HUDEP-2 (cell line): ENCODE measurements around the gene SIN3B.
"Not testable (repeated sequence)": the region's sequence is repeated elsewhere in the genome, so short reads cannot be mapped to it uniquely, and the experiment has no call there.

Source experiments
- DNase-seq, 76 experiments: peaks; one replicate each; lab custom pipeline; 2025; ENCODE audit not compliant: unreplicated experiment in 76 of 76; lab: John Stamatoyannopoulos, UW

The SIN3B gene

GRCh38 chr19:16862826-16863415 lies 33.7 kb downstream of the SIN3B start:
- DNase-seq: no peak

- DNase-seq: no peak
These were observed 38.0 kb downstream of the SIN3B start for GRCh38 chr19:16867211-16867610.

- DNase-seq: no peak
These were observed 39.4 kb downstream of the SIN3B start for GRCh38 chr19:16868423-16869130.

- DNase-seq: no peak
These were observed 40.3 kb downstream of the SIN3B start for GRCh38 chr19:16869331-16869972.

GRCh38 chr19:16871871-16872270 lies 42.7 kb downstream of the SIN3B start:
- DNase-seq: no peak

GRCh38 chr19:16872728-16873127 lies 43.5 kb downstream of the SIN3B start:
- DNase-seq: no peak

GRCh38 chr19:16873594-16873993 lies 44.4 kb downstream of the SIN3B start:
- DNase-seq: no peak

- DNase-seq: no peak
These were observed 45.2 kb downstream of the SIN3B start for GRCh38 chr19:16874250-16874977.

- not testable (repeated sequence) for DNase-seq
These were observed 45.7 kb downstream of the SIN3B start for GRCh38 chr19:16874978-16875299.

- no peak for DNase-seq
These were observed 46.7 kb downstream of the SIN3B start for GRCh38 chr19:16875584-16876555.

GRCh38 chr19:16876904-16877361 lies 47.7 kb downstream of the SIN3B start:
- DNase-seq: no peak

- no peak for DNase-seq
These were observed 48.4 kb downstream of the SIN3B start for GRCh38 chr19:16877581-16877980.

- no peak for DNase-seq
These were observed 49.2 kb downstream of the SIN3B start for GRCh38 chr19:16878181-16878965.

- DNase-seq: no peak
These were observed 51.8 kb downstream of the SIN3B start for GRCh38 chr19:16880884-16881554.

- no peak for DNase-seq
These were observed 52.9 kb downstream of the SIN3B start for GRCh38 chr19:16882146-16882545.

GRCh38 chr19:16883522-16883921 lies 54.3 kb downstream of the SIN3B start:
- no peak for DNase-seq

- no peak for DNase-seq
These were observed 56.0 kb downstream of the SIN3B start for GRCh38 chr19:16885166-16885565.

- DNase-seq: no peak
These were observed 57.2 kb downstream of the SIN3B start for GRCh38 chr19:16886305-16886880.
